RWPE2 (cell line): ENCODE measurements around the gene RERE.
"Not testable (repeated sequence)": the region's sequence is repeated elsewhere in the genome, so short reads cannot be mapped to it uniquely, and the experiment has no call there.

Experiments used
- ATAC-seq: fragments of 200-7000 bp; cut with Tn5 transposase; 3 replicates; pipeline ENCODE4 v1.9.1; 2021; ENCODE audit warnings: low read depth
- DNase-seq: peaks from one replicate; pipeline ENCODE4 v3.0.0-alpha.2; 2020; ENCODE audit warnings: low spot score
- H3K27ac ChIP-seq: fragments of 450-650 bp; 2 replicates; pipeline ENCODE4 v1.5.1; 2017; ENCODE audit warnings: mild to moderate bottlenecking; ENCODE audit not compliant: poor library complexity, severe bottlenecking
- H3K27me3 ChIP-seq: fragments of 250-450 bp; sonication (Bioruptor Pico); 2 replicates; pipeline ENCODE4 v1.5.1; 2021; ENCODE audit warnings: mild to moderate bottlenecking, moderate library complexity; ENCODE audit not compliant: insufficient read depth, poor library complexity, severe bottlenecking
- H3K36me3 ChIP-seq: fragments of 250-450 bp; sonication (Bioruptor Pico); 2 replicates; pipeline ENCODE4 v1.5.1; 2020; ENCODE audit warnings: low read depth, mild to moderate bottlenecking, moderate library complexity
- H3K4me1 ChIP-seq: fragments of 250-450 bp; sonication (Bioruptor Pico); 2 replicates; pipeline ENCODE4 v1.5.1; 2021; ENCODE audit warnings: mild to moderate bottlenecking, moderate library complexity; ENCODE audit not compliant: insufficient read depth, poor library complexity, severe bottlenecking
- H3K4me3 ChIP-seq: fragments of 250-450 bp; sonication (Bioruptor Pico); 2 replicates; pipeline ENCODE4 v1.5.1; 2021; ENCODE audit warnings: mild to moderate bottlenecking, moderate library complexity; ENCODE audit not compliant: severe bottlenecking
- H3K9me3 ChIP-seq: fragments of 250-450 bp; sonication (Bioruptor Pico); 2 replicates; pipeline ENCODE4 v1.5.1; 2021; ENCODE audit warnings: mild to moderate bottlenecking, moderate library complexity; ENCODE audit not compliant: severe bottlenecking
- TF ChIP-seq, protein P1 (sequence below): fragments of 450-650 bp; IDR thresholded peaks from one replicate; pipeline ENCODE4 v1.5.1; 2017; ENCODE audit warnings: mild to moderate bottlenecking, moderate library complexity; ENCODE audit not compliant: poor library complexity, severe bottlenecking

RERE gene

DNA sequence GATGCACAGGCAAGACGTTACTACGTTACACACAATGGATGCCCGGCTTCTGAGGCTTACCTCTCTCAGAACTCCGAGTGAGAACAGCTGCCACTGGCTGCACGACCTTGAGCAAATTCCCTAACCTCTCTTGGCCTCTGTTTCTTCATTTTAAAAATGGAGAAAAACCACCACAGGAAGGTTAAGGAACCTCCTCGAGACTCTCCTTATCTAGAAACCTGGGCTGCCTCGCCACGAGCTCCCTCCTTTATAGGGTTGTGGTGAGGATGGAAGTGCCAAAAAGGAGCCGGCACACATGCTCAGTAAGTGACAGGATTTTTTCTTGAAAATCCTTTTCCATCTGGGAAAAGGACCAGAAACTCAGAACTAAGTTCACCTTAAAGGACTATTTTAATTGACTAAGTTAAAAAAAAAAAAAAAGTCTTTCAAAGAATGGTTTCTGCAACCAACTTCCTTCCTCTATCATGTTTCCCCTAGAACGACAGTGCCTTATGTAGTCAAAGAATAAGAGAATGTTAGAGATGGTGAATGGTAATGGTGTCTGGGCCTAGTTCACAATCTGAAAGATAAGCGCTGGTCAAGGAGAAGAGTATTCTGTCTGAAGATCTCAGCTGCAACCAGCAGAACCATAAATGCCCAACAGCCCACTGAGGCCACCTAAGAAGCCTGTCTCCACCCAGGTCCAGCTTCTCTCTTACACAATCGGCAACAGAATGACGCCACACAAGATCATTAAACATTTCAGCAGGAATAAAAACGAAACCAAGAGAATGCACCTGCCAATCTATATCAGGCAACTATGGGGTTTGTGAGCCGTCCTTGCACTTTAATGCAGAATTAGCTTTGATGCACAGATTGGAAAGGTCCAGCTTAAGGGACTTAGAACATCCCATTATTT is 434.6 kb downstream of the RERE start:
- no peaks in the 10 kb centered on the region for H3K27me3 ChIP-seq
- H3K27ac ChIP-seq, result no peak overlapping the region
- DNase-seq (no peak), ATAC-seq (no peak)
- TF ChIP-seq, protein P1, sequence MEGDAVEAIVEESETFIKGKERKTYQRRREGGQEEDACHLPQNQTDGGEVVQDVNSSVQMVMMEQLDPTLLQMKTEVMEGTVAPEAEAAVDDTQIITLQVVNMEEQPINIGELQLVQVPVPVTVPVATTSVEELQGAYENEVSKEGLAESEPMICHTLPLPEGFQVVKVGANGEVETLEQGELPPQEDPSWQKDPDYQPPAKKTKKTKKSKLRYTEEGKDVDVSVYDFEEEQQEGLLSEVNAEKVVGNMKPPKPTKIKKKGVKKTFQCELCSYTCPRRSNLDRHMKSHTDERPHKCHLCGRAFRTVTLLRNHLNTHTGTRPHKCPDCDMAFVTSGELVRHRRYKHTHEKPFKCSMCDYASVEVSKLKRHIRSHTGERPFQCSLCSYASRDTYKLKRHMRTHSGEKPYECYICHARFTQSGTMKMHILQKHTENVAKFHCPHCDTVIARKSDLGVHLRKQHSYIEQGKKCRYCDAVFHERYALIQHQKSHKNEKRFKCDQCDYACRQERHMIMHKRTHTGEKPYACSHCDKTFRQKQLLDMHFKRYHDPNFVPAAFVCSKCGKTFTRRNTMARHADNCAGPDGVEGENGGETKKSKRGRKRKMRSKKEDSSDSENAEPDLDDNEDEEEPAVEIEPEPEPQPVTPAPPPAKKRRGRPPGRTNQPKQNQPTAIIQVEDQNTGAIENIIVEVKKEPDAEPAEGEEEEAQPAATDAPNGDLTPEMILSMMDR, result no peak
- no peaks in the 10 kb centered on the region for H3K4me1 ChIP-seq
- no peaks in the 10 kb centered on the region for H3K9me3 ChIP-seq
- H3K36me3 ChIP-seq, result no peaks in the 10 kb centered on the region; the same call in 1 of the 2 replicates
- H3K4me3 ChIP-seq, result no peak overlapping the region

DNA sequence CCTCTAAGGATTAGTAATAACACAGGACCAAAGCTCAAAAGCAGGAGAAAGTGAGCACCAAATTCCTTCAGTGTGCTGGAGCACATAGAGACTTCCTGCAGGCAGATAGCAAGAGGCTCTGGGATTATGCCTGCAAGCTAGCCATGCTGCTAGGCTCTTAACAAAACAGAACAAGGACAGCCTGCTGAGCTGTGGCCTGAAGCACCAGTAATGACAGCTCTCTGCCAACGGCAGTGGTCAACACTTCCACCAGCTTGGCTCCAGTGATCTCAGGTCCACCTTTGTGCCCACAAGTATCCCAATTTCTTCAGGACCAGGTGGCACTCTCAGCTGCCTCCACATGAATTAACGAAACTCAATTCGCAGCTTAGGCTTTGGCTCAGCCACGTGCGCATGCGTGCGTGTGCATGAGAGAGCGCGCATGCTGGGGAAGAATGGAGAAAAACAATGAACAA is 435.4 kb downstream of the RERE start:
- TF ChIP-seq, protein P1, result no peak
- no peak for DNase-seq
- peaks cover 4% of the 10 kb centered on the region; the same call in 1 of the 2 replicates for H3K36me3 ChIP-seq

DNA sequence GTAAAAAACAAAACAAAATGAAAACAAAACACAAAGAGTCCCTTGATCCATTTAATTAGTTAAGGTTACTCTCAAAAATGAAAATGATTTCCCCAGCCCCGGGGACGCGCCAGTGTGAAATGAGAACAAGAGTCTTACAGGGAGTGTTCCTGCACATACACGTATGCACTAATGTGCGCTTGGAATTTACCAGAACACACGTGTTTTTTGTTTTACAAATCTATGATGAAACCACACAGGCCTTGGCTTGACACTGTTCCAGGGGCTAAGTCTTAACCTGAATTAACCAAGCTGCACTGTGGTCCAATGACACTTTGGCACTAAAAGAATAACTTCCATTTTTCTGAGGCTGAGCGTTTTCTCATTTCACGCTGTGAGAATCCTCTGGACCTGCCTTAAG is 435.8 kb downstream of the RERE start:
- Histone ChIP-seq H3K4me3 (no peak overlapping the region), H3K27ac (no peak overlapping the region), H3K36me3 (peaks cover 4% of the 10 kb centered on the region; the same call in 1 of the 2 replicates), H3K27me3 (no peaks in the 10 kb centered on the region), H3K9me3 (no peaks in the 10 kb centered on the region), H3K4me1 (no peaks in the 10 kb centered on the region)
- DNase-seq (no peak), ATAC-seq (no peak)
- TF ChIP-seq, protein P1, result no peak

More for the DNA sequence above, 435.4 kb downstream of the RERE start:
- Histone ChIP-seq H3K9me3 (no peaks in the 10 kb centered on the region), H3K4me3 (no peak overlapping the region), H3K27ac (no peak overlapping the region), H3K27me3 (no peaks in the 10 kb centered on the region), H3K4me1 (no peaks in the 10 kb centered on the region)
- ATAC-seq, result no peak

DNA sequence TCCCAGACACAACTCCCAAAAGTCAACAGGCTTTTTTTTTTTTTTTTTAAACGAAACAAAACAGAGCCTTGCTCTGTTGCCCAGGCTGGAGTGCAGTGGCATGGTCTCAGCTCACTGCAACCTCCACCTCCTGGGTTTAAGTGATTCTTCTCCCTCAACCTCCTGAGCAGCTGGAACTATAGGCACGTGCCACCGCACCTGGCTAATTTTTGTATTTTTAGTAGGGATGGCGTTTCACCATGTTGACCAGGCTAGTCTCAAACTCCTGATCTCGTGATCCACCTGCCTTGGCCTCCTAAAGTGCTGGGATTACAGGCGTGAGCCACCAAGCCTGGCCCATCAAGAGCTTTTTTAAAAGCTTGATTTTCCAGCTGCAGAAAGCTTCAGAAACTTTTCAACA is 437.1 kb downstream of the RERE start:
- H3K27ac ChIP-seq, H3K27me3 ChIP-seq, DNase-seq, H3K4me1 ChIP-seq, H3K4me3 ChIP-seq, H3K9me3 ChIP-seq, ATAC-seq, H3K36me3 ChIP-seq: not testable (repeated sequence)

DNA sequence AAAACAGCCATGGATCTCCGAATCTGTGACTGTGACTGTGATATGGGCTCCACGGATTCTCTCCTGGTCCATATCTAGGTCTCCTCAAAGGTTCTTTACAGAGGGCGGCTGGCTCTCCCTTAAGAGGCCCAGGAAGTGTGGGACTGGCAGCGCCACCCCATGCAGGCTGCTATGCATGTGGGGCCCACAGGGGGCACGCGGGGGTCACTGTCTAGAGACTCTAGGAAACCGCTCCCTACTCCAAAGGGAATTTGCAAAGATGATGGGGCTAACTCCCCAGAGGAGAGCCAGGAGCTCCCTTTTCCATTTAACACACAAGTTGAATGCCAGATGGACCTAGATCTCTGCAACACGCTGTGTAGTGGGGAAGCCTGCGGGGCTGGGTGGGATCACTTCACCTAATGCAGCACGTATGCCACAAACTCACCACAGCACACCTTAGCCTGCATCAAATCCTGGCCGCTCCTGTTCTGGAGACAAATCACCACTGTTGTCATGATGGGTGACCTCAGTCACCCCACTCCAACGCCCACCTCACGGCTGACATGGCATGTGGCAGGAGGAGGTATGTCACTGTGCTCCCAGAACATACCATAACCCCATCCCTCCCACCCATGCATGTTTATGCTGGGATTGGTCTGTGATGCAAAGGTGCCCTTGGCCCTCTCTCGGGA is 437.8 kb downstream of the RERE start:
- Histone ChIP-seq H3K27ac (no peak overlapping the region), H3K9me3 (no peaks in the 10 kb centered on the region), H3K27me3 (no peaks in the 10 kb centered on the region), H3K4me1 (no peaks in the 10 kb centered on the region), H3K4me3 (no peak overlapping the region), H3K36me3 (peaks cover 4% of the 10 kb centered on the region; the same call in 1 of the 2 replicates)
- TF ChIP-seq, protein P1, result no peak
- ATAC-seq (no peak), DNase-seq (no peak)
